Measurements from ENCODE around the gene GNB4.

GNB4 gene

DNA sequence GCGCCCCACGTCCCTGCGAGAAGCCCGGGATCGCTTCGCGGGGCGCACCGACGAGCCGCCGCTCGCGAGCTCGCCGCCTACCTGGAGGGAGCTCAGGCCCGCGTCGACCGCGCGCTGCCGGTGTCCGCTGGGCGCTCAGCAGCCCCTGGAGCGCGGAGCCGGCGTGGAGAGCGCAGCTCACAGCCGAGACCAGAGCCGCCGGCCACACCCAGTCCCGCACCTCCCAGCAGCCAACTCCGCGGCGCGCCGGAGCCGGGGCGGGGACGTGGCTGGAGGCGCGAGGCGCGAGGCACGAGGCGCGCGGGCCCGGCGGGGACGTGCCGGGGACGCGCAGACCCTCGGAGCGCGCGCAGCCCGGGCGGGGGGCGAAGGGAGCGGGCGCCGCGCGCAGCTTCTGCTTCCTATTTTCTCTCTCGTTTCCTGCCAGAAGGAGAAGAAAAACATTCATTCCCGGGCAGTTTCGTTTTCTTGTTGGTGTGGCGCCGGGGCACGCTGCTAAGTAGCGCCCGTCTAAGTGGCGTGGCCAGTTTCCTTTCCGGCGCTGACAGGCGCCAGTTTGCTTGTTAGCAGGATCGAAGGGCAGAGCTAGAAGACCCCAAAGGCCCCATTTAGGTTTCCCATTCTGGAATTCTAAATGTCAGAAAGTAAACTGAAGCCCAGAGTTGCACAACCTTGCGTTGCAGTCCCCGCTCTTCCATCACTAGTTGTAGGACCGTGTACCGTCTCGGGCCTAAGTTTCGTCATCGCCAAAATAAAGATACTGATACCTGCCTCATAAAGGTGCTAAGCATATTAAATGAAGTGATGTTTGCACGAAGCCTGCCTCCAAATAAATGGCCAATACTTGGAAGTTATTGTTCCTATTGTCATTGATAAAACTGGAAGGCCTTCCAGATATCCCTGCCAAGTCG is at the start of gene GNB4:
Gene GNB4 (minus strand): TSS at position 206 of the 911 bp plus-strand sequence. CDS start 25,270 bp downstream, outside the sequence.
- Histone ChIP-seq H3K4me2 (peak within 1 kb of the TSS; percentile 81), H4K20me1 (peaks cover 22% of the 10 kb centered on the region; the same call in 1 of the 2 replicates), H3K27me3 (no peaks in the 10 kb centered on the region), H3K36me3 (peaks cover 8% of the 10 kb centered on the region), H3K4me3 (peak within 1 kb of the TSS; percentile 87), H3K27ac (peak within 1 kb of the TSS; percentile 86), H3K4me1 (peaks cover 31% of the 10 kb centered on the region), H3K9ac (peak within 1 kb of the TSS; percentile 86), H3K9me3 (no peaks in the 10 kb centered on the region)
- TF ChIP-seq Cebpa-rat (IDR thresholded peaks at IDR 0.05), result peak; percentile 69; the same call in 1 of the 2 replicates

GRCh38 chr3:179495483-179495882 is 44.2 kb upstream of the GNB4 start:
- Histone ChIP-seq H3K4me1 (no peaks in the 10 kb centered on the region), H3K4me3 (no peak overlapping the region), H3K9me3 (peaks cover 61% of the 10 kb centered on the region), H4K20me1 (no peaks in the 10 kb centered on the region), H3K27me3 (no peaks in the 10 kb centered on the region), H3K4me2 (no peak overlapping the region), H3K27ac (no peak overlapping the region), H3K36me3 (no peaks in the 10 kb centered on the region), H3K9ac (no peak overlapping the region)
- no peak for TF ChIP-seq Cebpa-rat (IDR thresholded peaks at IDR 0.05)

GRCh38 chr3:179493260-179493659 is 42.0 kb upstream of the GNB4 start:
- Histone ChIP-seq H3K27me3 (no peaks in the 10 kb centered on the region), H3K9me3 (peaks cover 58% of the 10 kb centered on the region), H3K27ac (no peak overlapping the region)

DNA sequence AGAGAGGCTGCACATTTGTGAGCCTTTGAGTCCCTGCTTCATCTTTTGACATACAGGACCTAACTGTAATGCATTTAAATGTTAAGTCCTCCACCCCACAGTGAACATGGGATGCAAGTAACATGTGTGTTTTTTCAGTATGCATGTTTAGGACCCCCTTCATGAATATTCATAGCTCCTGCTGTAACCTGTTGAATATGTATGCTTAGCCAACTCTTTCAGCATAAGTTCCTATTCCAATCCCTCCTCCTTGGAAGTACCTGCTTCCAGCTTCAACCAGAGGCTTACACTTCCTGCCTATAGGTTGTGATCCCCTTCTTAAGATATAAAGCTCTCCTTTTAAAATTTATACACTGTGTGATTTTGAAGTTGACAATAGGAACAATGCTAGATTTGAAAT is 36.9 kb upstream of the GNB4 start:
- no peak for TF ChIP-seq Cebpa-rat (IDR thresholded peaks at IDR 0.05)
- no peak overlapping the region for H3K9ac ChIP-seq
- H3K4me1 ChIP-seq, result no peaks in the 10 kb centered on the region
- H3K36me3 ChIP-seq, result no peaks in the 10 kb centered on the region
- no peaks in the 10 kb centered on the region for H4K20me1 ChIP-seq
- peaks cover 27% of the 10 kb centered on the region for H3K9me3 ChIP-seq
- H3K4me3 ChIP-seq, result no peak overlapping the region
- H3K27me3 ChIP-seq, result no peaks in the 10 kb centered on the region
- no peak overlapping the region for H3K4me2 ChIP-seq
- no peak overlapping the region for H3K27ac ChIP-seq

More at GRCh38 chr3:179493260-179493659, 42.0 kb upstream of the GNB4 start:
- Histone ChIP-seq H3K4me3 (no peak overlapping the region), H3K4me1 (no peaks in the 10 kb centered on the region), H4K20me1 (no peaks in the 10 kb centered on the region), H3K4me2 (no peak overlapping the region), H3K9ac (no peak overlapping the region), H3K36me3 (no peaks in the 10 kb centered on the region)
- no peak for TF ChIP-seq Cebpa-rat (IDR thresholded peaks at IDR 0.05)

DNA sequence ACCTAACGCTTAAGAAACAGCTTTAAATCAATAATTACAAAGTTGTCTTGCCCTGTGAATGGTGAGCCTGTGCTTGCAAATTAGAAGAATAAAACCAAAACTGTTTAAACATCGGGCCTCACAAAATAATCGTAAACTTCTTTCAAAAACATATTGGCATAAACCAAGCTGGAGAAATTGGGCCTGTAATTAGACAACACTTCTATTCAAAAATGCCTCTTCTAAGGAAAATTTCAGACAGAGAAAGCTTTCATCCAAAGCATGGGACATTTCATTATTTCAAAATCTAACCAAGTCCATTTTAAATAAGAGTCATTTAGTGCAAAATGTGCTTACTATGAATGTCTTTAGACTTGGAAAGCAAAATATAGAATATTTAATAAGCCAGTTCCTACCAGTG is 35.5 kb upstream of the GNB4 start:
- Histone ChIP-seq H3K9ac (no peak overlapping the region), H3K36me3 (no peaks in the 10 kb centered on the region), H3K27me3 (no peaks in the 10 kb centered on the region), H3K27ac (no peak overlapping the region), H3K4me3 (no peak overlapping the region), H4K20me1 (no peaks in the 10 kb centered on the region), H3K4me2 (no peak overlapping the region), H3K9me3 (peaks cover 13% of the 10 kb centered on the region), H3K4me1 (no peaks in the 10 kb centered on the region)
- TF ChIP-seq Cebpa-rat (IDR thresholded peaks at IDR 0.05), result no peak

DNA sequence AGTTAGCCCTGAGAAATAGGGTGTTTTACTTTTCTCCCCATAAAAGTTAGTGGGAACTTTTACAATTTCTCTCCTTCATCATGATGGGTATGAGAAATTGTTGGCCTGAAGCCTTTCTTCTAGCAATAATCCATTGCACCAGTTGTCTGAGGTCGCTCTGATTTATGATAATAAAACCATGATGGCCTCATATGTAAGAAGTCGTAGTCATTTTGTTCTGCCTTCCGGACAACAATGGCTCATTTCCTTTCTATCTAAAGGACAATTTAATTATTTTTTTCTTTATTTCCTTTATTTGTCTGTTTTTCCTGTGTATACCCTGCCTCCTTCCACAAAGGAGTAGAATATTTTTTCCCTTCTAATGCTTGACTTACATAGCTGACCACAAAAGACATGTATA is 31.6 kb upstream of the GNB4 start:
- no peak for TF ChIP-seq Cebpa-rat (IDR thresholded peaks at IDR 0.05)
- no peaks in the 10 kb centered on the region for H3K27me3 ChIP-seq
- H4K20me1 ChIP-seq, result no peaks in the 10 kb centered on the region
- H3K27ac ChIP-seq, result no peak overlapping the region
- no peak overlapping the region for H3K4me3 ChIP-seq
- no peaks in the 10 kb centered on the region for H3K36me3 ChIP-seq
- H3K9me3 ChIP-seq, result no peaks in the 10 kb centered on the region
- no peak overlapping the region for H3K9ac ChIP-seq
- no peaks in the 10 kb centered on the region for H3K4me1 ChIP-seq
- no peak overlapping the region for H3K4me2 ChIP-seq

GRCh38 chr3:179476215-179476614 is 24.9 kb upstream of the GNB4 start:
- no peaks in the 10 kb centered on the region for H3K27me3 ChIP-seq
- no peak overlapping the region for H3K4me2 ChIP-seq
- H4K20me1 ChIP-seq, result no peaks in the 10 kb centered on the region
- H3K27ac ChIP-seq, result no peak overlapping the region
- no peak overlapping the region for H3K9ac ChIP-seq
- no peak for TF ChIP-seq Cebpa-rat (IDR thresholded peaks at IDR 0.05)
- no peak overlapping the region for H3K4me3 ChIP-seq
- peaks cover 8% of the 10 kb centered on the region; the same call in 1 of the 2 replicates for H3K4me1 ChIP-seq
- no peaks in the 10 kb centered on the region for H3K36me3 ChIP-seq
- H3K9me3 ChIP-seq, result no peaks in the 10 kb centered on the region

DNA sequence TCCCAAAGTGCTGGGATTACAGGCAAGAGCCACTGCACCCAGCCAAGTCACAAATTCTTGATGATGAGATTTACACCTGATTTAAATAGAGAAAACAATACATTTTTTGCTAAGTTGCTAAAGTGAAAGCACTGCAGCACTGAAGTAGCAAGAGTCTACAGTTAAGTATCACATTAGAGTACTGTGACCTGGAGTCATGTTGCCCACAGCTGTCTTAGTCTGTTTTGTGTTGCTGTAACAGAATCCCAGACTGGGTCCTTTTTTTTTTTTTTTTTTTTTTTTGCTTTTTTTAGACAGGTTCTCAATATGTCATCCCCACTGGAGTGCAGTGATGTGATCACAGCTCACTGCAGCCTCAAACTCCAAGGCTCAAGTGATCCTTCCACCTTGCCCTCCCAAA is 23.2 kb upstream of the GNB4 start:
- H3K9me3 ChIP-seq, result no peaks in the 10 kb centered on the region
- no peaks in the 10 kb centered on the region for H3K27me3 ChIP-seq
- H3K4me3 ChIP-seq, result no peak overlapping the region
- peaks cover 8% of the 10 kb centered on the region; the same call in 1 of the 2 replicates for H3K4me1 ChIP-seq
- no peak for TF ChIP-seq Cebpa-rat (IDR thresholded peaks at IDR 0.05)
- H3K4me2 ChIP-seq, result no peak overlapping the region; the same call in 1 of the 2 replicates
- no peaks in the 10 kb centered on the region for H4K20me1 ChIP-seq
- H3K27ac ChIP-seq, result no peak overlapping the region
- H3K9ac ChIP-seq, result no peak overlapping the region
- no peaks in the 10 kb centered on the region for H3K36me3 ChIP-seq

GRCh38 chr3:179473565-179473964 is 22.3 kb upstream of the GNB4 start:
- Histone ChIP-seq H3K9ac (no peak overlapping the region), H3K4me3 (no peak overlapping the region), H3K27ac (no peak overlapping the region), H3K4me1 (peaks cover 8% of the 10 kb centered on the region; the same call in 1 of the 2 replicates), H4K20me1 (no peaks in the 10 kb centered on the region), H3K4me2 (peak overlapping the region; percentile 37), H3K36me3 (no peaks in the 10 kb centered on the region), H3K27me3 (no peaks in the 10 kb centered on the region), H3K9me3 (no peaks in the 10 kb centered on the region)
- no peak for TF ChIP-seq Cebpa-rat (IDR thresholded peaks at IDR 0.05)

GRCh38 chr3:179464323-179465092 is 13.2 kb upstream of the GNB4 start:
- no peaks in the 10 kb centered on the region for H3K27me3 ChIP-seq
- no peak for TF ChIP-seq Cebpa-rat (IDR thresholded peaks at IDR 0.05)
- no peaks in the 10 kb centered on the region for H3K36me3 ChIP-seq
- no peak overlapping the region for H3K4me2 ChIP-seq
- no peaks in the 10 kb centered on the region for H4K20me1 ChIP-seq
- H3K4me3 ChIP-seq, result no peak overlapping the region
- no peak overlapping the region for H3K27ac ChIP-seq
- no peaks in the 10 kb centered on the region for H3K9me3 ChIP-seq
- no peak overlapping the region for H3K9ac ChIP-seq
- H3K4me1 ChIP-seq, result no peaks in the 10 kb centered on the region

Measured in BLaER1 (cell line).